H9 (cell line): ENCODE measurements around the gene MYO7A. TPM values are rescaled to one million over a fixed set of nuclear protein-coding genes. Genes with fewer than 3 reads are reported as not detected.
A peak's percentile ranks its signal among the peaks of the same experiment; 100 is the strongest.

ENCODE experiments used
- DNase-seq: peaks from one replicate; pipeline ENCODE4 v3.0.0-alpha.2; 2017
- H2AFZ ChIP-seq: one replicate; pipeline ENCODE4 v1.6.1; 2013; ENCODE audit warnings: mild to moderate bottlenecking, low read length, control low read depth, moderate library complexity
- H2AK5ac ChIP-seq: 2 replicates; pipeline ENCODE4 v1.6.1; 2013; ENCODE audit warnings: low read length, control low read depth, mixed read lengths; ENCODE audit not compliant: insufficient read length
- H2BK120ac ChIP-seq: one replicate; pipeline ENCODE4 v1.6.1; 2013; ENCODE audit warnings: low read depth, mild to moderate bottlenecking, low read length, control low read depth, inconsistent platforms; ENCODE audit not compliant: poor library complexity, severe bottlenecking
- H2BK12ac ChIP-seq: 2 replicates; pipeline ENCODE4 v1.6.1; 2013; ENCODE audit warnings: low read length, control low read depth, mixed read lengths, low read depth; ENCODE audit not compliant: insufficient read length
- H2BK15ac ChIP-seq: 2 replicates; pipeline ENCODE4 v1.6.1; 2013; ENCODE audit warnings: low read depth, low read length, control low read depth
- H2BK20ac ChIP-seq: one replicate; pipeline ENCODE4 v1.6.1; 2013; ENCODE audit warnings: low read depth, mild to moderate bottlenecking, low read length, control low read depth, inconsistent platforms; ENCODE audit not compliant: poor library complexity, severe bottlenecking
- H2BK5ac ChIP-seq: 2 replicates; pipeline ENCODE4 v1.6.1; 2013; ENCODE audit warnings: low read length, control low read depth, mixed read lengths; ENCODE audit not compliant: insufficient read length
- H3K14ac ChIP-seq: 2 replicates; pipeline ENCODE4 v1.6.1; 2013; ENCODE audit warnings: low read length, control low read depth; ENCODE audit not compliant: insufficient read depth
- H3K18ac ChIP-seq: 2 replicates; pipeline ENCODE4 v1.6.1; 2013; ENCODE audit warnings: low read depth, mild to moderate bottlenecking, mixed read lengths, low read length, control low read depth; ENCODE audit not compliant: insufficient read length
- H3K23ac ChIP-seq: 2 replicates; pipeline ENCODE4 v1.6.1; 2013; ENCODE audit warnings: low read length, control low read depth, mixed read lengths, low read depth; ENCODE audit not compliant: insufficient read length
- H3K23me2 ChIP-seq: 2 replicates; pipeline ENCODE4 v1.6.1; 2013; ENCODE audit warnings: low read depth, mild to moderate bottlenecking, mixed read lengths, low read length, control low read depth; ENCODE audit not compliant: insufficient read length, poor library complexity, severe bottlenecking
- H3K27ac ChIP-seq: 2 replicates; pipeline ENCODE4 v1.5.1; 2013; ENCODE audit warnings: low read length, control low read depth, mixed read lengths, low read depth; ENCODE audit not compliant: insufficient read length
- H3K27me3 ChIP-seq: 2 replicates; pipeline ENCODE4 v1.6.1; 2013; ENCODE audit warnings: low read length, control low read depth, inconsistent platforms; ENCODE audit not compliant: insufficient read depth
- H3K4ac ChIP-seq: 2 replicates; pipeline ENCODE4 v1.6.1; 2013; ENCODE audit warnings: low read depth, mild to moderate bottlenecking, control low read depth, inconsistent platforms, low read length, moderate library complexity
- H3K4me1 ChIP-seq: 2 replicates; pipeline ENCODE4 v1.6.1; 2013; ENCODE audit warnings: low read length, control low read depth, inconsistent platforms; ENCODE audit not compliant: insufficient read depth
- H3K4me2 ChIP-seq: 2 replicates; pipeline ENCODE4 v1.6.1; 2013; ENCODE audit warnings: low read length, control low read depth, mixed read lengths; ENCODE audit not compliant: insufficient read length, insufficient read depth
- H3K56ac ChIP-seq: 2 replicates; pipeline ENCODE4 v1.6.1; 2013; ENCODE audit warnings: low read depth, mild to moderate bottlenecking, mixed read lengths, low read length, control low read depth; ENCODE audit not compliant: insufficient read length
- H3K79me1 ChIP-seq: 2 replicates; pipeline ENCODE4 v1.6.1; 2013; ENCODE audit warnings: low read depth, mild to moderate bottlenecking, moderate library complexity, low read length, control low read depth, inconsistent platforms; ENCODE audit not compliant: insufficient read depth, poor library complexity, severe bottlenecking
- H3K79me2 ChIP-seq: 2 replicates; pipeline ENCODE4 v1.6.1; 2013; ENCODE audit warnings: low read length, control low read depth, inconsistent platforms; ENCODE audit not compliant: insufficient read depth
- H3K9ac ChIP-seq: 2 replicates; pipeline ENCODE4 v1.6.1; 2013; ENCODE audit warnings: low read length, control low read depth, mixed read lengths; ENCODE audit not compliant: insufficient read length; ENCODE audit errors: extremely low read depth
- H3K9me3 ChIP-seq: one replicate; pipeline ENCODE4 v1.6.1; 2013; ENCODE audit warnings: low read depth, low read length, inconsistent platforms; ENCODE audit not compliant: control insufficient read depth
- H3T11ph ChIP-seq: one replicate; pipeline ENCODE4 v1.6.1; 2013; ENCODE audit warnings: mild to moderate bottlenecking, low read length, control low read depth, inconsistent platforms
- H4K20me1 ChIP-seq: one replicate; pipeline ENCODE4 v1.6.1; 2013; ENCODE audit not compliant: control insufficient read depth, insufficient read length, insufficient read depth
- H4K5ac ChIP-seq: 2 replicates; pipeline ENCODE4 v1.6.1; 2013; ENCODE audit warnings: low read depth, mild to moderate bottlenecking, mixed read lengths, low read length, control low read depth; ENCODE audit not compliant: insufficient read length
- H4K8ac ChIP-seq: replicated peaks from 2 replicates; pipeline ENCODE4 v1.6.1; 2013; ENCODE audit warnings: low read length, control low read depth, mixed read lengths, low read depth; ENCODE audit not compliant: insufficient read length
- H4K91ac ChIP-seq: 2 replicates; pipeline ENCODE4 v1.6.1; 2013; ENCODE audit warnings: low read depth, mild to moderate bottlenecking, moderate library complexity, mixed read lengths, low read length, control low read depth; ENCODE audit not compliant: insufficient read length
- H3K27ac Mint-ChIP-seq, 3 experiments: 2 replicates in 2 of 3; 3 replicates in 1 of 3; pipeline ENCODE4 v1.8.0; 2020 to 2021; ENCODE audit warnings: mixed read lengths in 3 of 3, mild to moderate bottlenecking in 1 of 3, moderate library complexity in 1 of 3
- H3K27me3 Mint-ChIP-seq: 2 replicates; pipeline ENCODE4 v1.8.0; 2021; ENCODE audit warnings: low read depth, mild to moderate bottlenecking, moderate library complexity, mixed read lengths
- H3K36me3 Mint-ChIP-seq, 3 experiments: 2 replicates in 2 of 3; 3 replicates in 1 of 3; pipeline ENCODE4 v1.8.0; 2020 to 2021; ENCODE audit warnings: low read depth in 3 of 3, mixed read lengths in 3 of 3; ENCODE audit not compliant: insufficient read depth in 1 of 3
- H3K4me1 Mint-ChIP-seq, 2 experiments: 2 replicates each; pipeline ENCODE4 v1.8.0; 2020; ENCODE audit warnings: mixed read lengths in 2 of 2
- H3K4me3 Mint-ChIP-seq, 2 experiments: 2 replicates in 1 of 2; 3 replicates in 1 of 2; pipeline ENCODE4 v1.8.0; 2020 to 2021; ENCODE audit warnings: mild to moderate bottlenecking in 2 of 2, mixed read lengths in 2 of 2, moderate library complexity in 1 of 2
- H3K9me3 Mint-ChIP-seq, 2 experiments: 2 replicates in 1 of 2; 3 replicates in 1 of 2; pipeline ENCODE4 v1.8.0; 2020; ENCODE audit warnings: mild to moderate bottlenecking in 2 of 2, mixed read lengths in 2 of 2, moderate library complexity in 1 of 2
- CTCF ChIP-seq: fragments of 200-600 bp; sonication (generic); conservative IDR thresholded peaks from 3 replicates; pipeline ENCODE4 v1.8.0; 2021; ENCODE audit warnings: antibody characterized with exemption, mild to moderate bottlenecking
- WGBS: extraction: QIAGEN DNeasy Blood & Tissue Kit; methylation state at CpG from one replicate; pipeline ENCODE4 v1.1.7; 2013; ENCODE audit warnings: missing lambda C conversion rate, low lambda C conversion rate, mixed read lengths; ENCODE audit not compliant: insufficient read length; ENCODE audit errors: extremely low coverage; 5-methylcytosine and 5-hydroxymethylcytosine counted together
- total RNA-seq: library from RNA; stranded (reverse); gene quantifications from 2 replicates; pipeline ENCODE4 v1.2.1, GENCODE V29; 2021

MYO7A gene
- total RNA-seq, 1 experiment from 2014 or later, result 1.6 TPM

GRCh38 chr11:77129069-77129841 is 1.2 kb downstream of the MYO7A start:
- H3T11ph ChIP-seq, result no peak overlapping the region
- no peak overlapping the region for H3K4me2 ChIP-seq
- no peak overlapping the region for H2BK15ac ChIP-seq
- Mint-ChIP-seq H3K36me3 (no peaks in the 10 kb centered on the region; a peak in 2 of 7 replicates), H3K4me3 (no peak overlapping the region), H3K27ac (peak overlapping the region in 1 of 3 experiments; percentile 52; a peak in 3 of 7 replicates), H3K27me3 (peaks cover 5% of the 10 kb centered on the region; the same call in 1 of the 2 replicates), H3K4me1 (peaks cover 24 to 27% of the 10 kb centered on the region in 2 experiments), H3K9me3 (no peaks in the 10 kb centered on the region)
- H4K5ac ChIP-seq, result no peak overlapping the region
- no peak overlapping the region for H2AK5ac ChIP-seq
- H3K18ac ChIP-seq, result no peak overlapping the region
- H4K20me1 ChIP-seq, result no peaks in the 10 kb centered on the region
- no peak overlapping the region for H3K9ac ChIP-seq
- no peaks in the 10 kb centered on the region for H3K9me3 ChIP-seq
- no peak overlapping the region for H3K56ac ChIP-seq
- no peaks in the 10 kb centered on the region for H3K4me1 ChIP-seq
- WGBS, result no CpG with 5 or more reads among the region's 11 CpGs
- H4K8ac ChIP-seq, result no peak overlapping the region
- no peak overlapping the region for H4K91ac ChIP-seq
- H2BK20ac ChIP-seq, result no peak overlapping the region
- no peak overlapping the region for H3K27ac ChIP-seq
- no peak overlapping the region for H2BK12ac ChIP-seq
- H3K14ac ChIP-seq, result no peak overlapping the region
- H3K23ac ChIP-seq, result no peak overlapping the region
- H3K23me2 ChIP-seq, result peaks cover 8% of the 10 kb centered on the region
- H3K4ac ChIP-seq, result no peak overlapping the region
- no peak overlapping the region for H2AFZ ChIP-seq
- H2BK120ac ChIP-seq, result no peak overlapping the region
- DNase-seq, result no peak
- no peak for TF ChIP-seq CTCF
- H3K79me2 ChIP-seq, result no peaks in the 10 kb centered on the region
- H2BK5ac ChIP-seq, result no peak overlapping the region
- H3K79me1 ChIP-seq, result no peaks in the 10 kb centered on the region
- no peaks in the 10 kb centered on the region for H3K27me3 ChIP-seq
